GM18505 (cell line): ENCODE measurements around the gene CNOT1.

Source experiments
- ATAC-seq: cut with Tn5 transposase; IDR thresholded peaks from one replicate; pipeline ENCODE4 v1.9.1; 2021; ENCODE audit not compliant: unreplicated experiment
- POLR2A ChIP-seq: IDR thresholded peaks from 4 replicates; pipeline ENCODE4 v1.6.1; 2011; ENCODE audit warnings: borderline replicate concordance; ENCODE audit not compliant: insufficient read depth, insufficient read length; ENCODE audit errors: extremely low read depth

Gene CNOT1

DNA sequence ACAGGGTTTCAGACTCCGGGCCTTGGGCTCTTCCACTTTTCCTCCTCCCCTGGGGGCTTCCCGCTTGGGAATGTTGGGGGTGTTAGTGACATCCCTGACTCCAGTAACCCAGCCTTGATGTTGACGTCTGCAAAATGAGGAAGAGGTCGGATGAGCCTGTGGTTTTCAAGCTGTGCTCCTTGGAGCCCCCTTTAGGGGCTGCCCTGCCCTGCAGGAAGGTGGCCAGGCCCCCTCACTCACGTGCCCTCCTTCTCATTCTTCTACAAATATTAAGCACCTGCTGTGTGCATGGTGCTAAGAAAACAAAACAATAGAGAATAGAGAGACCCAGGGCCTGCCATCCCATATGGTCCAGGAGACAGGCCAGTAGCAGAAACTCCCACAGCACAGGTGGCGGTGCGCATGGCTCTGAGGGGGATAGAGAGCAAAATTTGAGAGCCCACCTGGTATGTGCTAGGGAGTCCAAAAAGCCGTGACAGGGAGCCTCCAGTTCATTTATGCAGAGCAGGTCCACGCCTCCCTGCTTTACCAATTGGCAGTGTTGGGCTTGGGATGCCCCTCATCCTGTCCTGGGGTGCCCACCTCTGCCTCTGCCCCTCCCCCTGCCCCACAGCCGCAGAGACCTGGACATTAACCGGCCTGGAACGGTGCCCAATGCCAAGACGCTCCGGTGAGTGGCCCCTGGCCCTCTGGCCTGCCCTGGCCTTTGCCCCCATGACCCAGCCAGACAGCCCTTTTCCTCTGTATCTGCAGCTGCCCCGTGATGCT is 122.2 kb downstream of the CNOT1 start:
- ATAC-seq = no peak
- TF ChIP-seq POLR2A = no peak

DNA sequence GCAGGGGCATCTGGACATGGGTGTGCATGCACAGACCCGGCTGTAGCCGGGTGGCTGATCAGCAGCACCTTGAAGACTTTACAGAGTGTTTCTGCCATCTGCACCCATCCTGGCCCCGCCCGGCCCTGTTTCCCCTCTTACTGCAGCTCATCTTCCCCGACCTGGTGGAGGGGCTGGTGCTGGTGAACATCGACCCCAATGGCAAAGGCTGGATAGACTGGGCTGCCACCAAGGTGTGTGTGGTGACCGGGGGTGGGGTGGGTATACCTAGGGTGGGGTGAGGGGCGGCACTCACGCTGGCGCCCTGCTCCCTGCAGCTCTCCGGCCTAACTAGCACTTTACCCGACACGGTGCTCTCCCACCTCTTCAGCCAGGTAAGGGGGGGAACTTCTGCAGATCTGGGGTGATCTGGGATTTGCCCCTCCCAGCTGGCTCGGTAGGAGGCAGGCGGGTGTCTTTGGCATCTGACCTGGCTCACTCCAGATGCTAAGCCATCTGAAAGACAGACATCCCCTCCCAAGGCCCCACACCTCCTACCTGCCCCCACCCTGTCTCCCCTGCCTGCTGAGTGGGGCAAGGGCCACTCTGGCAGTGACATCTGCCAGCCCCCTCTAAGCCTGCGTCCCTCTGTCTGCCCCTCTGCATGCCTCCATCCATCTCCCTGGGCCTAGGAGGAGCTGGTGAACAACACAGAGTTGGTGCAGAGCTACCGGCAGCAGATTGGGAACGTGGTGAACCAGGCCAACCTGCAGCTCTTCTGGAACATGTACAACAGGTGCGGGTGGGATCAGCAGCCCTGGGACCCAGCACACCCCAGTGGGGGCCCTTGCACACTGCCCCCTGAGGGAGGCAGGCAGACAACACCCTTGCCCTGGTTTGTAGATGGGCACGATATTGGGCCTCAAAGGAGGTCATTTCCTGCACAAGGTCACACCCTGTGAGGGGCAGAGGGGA is 123.1 kb downstream of the CNOT1 start:
- ATAC-seq = no peak

DNA sequence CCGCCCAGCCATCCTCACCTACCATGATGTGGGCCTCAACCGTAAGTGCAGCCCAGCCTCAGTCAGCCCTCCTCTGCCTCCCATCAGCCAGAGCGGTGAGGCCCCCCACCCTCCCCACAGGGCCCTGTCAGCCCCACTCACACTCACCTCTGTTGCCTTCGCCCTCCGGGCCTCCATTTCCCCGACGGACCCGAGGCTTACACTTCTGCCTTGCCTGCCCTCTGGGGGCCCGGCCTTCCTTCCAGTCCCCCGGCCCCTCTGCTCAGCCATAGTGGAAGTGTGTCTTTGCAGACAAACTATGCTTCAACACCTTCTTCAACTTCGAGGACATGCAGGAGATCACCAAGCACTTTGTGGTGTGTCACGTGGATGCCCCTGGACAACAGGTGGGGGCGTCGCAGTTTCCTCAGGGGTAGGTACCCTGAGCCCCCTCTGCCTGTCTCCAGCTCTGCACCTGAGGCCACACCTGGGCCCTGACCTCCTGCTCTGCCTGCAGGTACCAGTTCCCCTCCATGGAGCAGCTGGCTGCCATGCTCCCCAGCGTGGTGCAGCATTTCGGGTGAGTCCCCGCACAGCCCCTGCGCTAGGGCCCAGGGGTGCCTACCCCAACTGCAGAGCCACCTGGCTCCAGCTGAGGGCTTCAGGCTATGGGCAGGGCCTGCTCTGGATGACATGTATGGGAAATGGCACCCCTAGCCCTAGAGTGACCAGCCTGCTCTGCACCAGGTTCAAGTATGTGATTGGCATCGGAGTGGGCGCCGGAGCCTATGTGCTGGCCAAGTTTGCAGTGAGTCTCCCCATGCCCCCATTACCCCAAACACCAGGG is 125.5 kb downstream of the CNOT1 start:
- ATAC-seq = no peak
- TF ChIP-seq POLR2A = no peak

More for the DNA sequence above, 123.1 kb downstream of the CNOT1 start:
- no peak for TF ChIP-seq POLR2A

DNA sequence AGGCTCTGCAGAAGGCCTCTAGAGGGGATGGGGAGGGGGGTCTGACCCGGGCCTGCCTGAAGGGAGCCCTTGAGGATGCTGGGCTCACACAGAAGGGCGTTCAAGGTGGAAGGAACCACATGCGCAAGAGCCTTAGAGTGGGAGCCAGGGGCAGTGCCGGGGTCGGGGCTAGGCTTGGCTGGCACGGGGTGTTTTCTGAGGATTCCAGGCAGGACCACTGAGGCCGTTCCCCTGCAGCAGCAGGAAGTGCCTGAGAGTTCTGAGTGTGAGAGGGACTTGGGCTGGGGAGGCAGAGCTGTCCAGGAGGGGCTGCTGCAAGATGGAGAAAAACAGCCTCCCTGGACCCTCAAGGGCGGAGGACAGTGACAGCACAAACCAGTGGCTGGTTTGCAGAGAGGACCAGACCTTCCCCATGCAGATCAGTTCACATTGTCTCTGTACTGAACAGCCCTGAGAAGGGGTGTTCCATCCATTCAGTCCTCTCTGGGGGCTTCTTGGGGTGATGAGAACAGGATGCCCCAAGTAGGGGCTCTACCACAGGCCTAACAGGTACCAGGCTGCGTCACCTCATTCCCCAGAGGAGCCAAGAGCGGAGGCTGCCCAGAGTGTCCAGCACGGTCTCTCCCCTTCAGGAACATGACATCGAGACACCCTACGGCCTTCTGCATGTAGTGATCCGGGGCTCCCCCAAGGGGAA is 126.3 kb downstream of the CNOT1 start:
- no peak for TF ChIP-seq POLR2A
- ATAC-seq = no peak

DNA sequence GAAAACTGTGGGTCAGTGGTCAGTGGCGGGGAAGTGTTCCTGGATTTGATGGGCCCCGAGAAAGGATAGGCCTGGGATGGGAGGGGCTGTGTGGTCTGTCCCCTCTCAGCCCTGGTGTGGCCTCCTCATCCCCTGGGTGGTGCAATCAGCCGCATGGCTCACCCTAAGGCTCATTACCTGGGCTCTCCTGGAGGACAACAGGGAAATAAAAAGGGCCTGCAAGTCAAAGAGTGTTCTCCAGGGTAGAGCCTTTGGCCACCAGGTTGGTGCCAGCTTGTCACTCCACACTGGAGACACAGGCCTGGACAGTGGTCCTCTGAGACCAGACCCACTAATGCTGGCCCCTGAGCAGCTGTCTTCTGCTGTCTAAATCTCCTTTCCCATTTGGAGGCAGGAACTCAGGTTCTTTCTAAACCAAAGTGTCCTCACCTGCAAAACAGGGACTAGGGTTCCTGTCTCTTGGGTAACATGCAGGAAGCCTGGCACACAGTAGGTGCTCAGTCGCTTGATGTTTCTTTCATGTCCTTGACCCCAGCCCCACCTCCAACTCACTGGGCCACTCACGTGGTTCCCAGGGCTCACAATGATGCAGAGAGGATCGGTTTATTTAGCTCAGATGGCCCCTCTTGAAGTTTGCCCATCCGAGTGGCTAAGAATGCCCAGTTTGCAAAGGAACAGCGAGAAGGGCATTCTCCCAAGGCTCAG is 127.3 kb downstream of the CNOT1 start:
- ATAC-seq = no peak
- TF ChIP-seq POLR2A = no peak

DNA sequence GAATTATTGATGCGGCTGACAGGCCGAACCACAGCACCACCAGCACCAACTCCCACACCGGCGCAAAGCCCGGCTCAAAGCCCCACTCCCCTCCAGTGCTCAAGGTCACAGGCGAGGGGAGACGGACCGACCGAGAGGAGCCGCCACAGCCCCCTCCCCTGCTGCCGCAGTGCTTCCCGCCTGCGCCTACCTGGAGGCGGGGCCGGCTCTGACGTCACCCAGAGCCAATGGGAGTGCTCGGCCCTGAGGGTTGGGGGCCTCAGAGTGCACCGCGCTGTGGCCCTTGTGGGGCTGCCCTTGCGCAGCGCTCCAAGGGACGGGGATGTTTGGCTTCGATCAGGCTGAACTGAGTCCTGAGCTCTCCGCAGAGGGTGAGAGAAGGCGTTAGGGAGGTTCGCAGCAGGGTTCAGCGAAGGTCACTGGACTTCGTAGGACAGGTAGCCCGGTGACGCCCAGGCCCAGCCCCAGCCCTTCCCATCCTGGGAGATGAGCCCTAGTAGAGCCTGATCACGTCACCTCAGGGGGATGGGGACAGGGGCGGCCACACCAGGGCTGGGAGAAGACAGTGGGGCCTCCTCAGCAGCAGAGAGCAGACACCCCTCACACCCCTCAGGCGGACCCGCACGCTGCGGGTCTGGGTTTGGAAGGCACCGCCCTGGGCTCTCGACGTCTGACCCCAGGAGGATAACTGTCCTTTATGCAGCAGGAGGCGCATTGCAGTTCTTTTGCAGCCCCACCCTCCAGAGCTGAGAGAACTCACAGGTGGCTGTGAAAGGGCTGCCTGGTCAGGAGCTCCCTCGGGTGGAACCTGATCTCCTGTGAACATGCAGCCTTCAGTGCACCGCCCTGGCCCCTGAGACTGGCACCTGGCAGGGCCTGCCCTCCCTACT is 128.1 kb downstream of the CNOT1 start:
- TF ChIP-seq POLR2A = no peak
- ATAC-seq = no peak

DNA sequence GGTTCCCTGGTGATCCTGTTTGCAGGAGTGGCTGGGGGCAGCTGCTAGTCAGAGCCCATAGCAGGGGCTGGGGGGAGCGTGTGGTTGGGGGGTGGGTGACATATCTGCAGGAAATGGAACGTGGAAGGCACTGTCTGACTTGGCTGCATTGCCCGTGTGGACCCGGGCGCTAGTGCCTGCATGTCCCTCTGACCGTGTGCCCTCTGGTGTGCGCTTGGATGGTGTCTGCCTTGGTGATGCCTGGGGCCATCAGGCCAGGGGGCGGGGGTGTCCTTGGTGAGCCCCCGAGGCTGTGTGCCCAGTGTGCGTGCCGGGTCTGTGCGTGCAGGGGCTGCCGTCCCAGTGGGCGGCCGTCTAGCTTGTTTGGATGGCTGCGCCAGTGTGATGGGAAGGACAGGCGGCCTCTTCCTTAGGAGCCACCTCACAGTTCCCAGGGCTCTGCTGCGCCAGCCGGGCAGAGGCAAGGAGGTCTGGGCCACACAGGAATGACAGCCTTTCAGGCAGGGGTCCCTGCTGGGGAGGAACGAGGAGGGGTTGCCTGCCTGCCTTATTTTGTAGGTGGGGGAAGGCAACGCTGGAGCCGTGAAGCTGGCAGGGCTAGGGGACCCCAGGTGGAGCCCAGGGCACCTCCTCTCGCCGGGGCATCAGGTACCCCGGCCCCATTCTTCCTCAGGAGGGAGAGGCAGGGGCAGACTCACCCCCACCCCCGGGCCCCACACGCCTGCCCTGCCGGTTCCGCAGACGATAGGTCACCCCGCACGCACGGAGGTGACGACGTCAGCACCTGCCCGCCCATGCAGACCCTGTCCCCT is 129.0 kb downstream of the CNOT1 start:
- no peak for TF ChIP-seq POLR2A
- no peak for ATAC-seq

DNA sequence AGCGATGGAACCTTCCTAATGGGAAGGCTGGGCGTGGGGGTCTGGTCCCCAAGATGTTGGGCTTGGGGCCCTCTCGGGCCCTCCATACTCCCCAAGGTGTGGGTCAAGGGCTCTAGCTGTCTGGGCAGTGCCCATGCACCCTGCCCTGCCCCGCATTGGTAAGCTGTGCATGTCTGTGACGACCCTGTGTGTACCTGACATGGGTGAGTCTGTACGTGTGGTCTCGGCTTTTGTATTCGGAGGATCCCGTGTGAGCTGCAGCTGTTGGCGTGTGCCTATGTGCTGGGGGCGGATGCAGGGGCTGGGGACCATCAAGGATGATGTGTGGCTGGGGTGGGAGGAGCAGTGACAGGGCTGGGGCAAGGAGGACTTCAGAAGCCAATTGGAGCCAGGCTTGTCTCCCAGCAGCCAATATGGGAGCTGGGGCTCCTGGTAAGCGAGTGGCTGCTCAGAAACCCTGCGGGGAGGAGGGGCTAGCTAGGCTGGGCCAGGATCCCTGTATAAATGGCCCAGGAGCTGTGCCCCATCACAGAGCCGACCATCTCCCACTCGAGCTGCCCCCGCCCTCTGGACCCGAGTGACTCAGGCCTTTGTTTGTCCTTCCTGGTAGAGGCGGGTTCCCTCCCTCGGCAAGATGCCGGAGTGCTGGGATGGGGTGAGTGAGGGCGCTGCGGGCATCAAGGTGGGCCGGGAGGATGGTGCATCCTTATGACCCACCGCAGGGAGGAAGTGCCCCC is 129.8 kb downstream of the CNOT1 start, which contains the start of gene NDRG4:
NDRG4 (plus strand) TSS at position 529 of the 737 bp plus-strand sequence; CDS start at position 635, 106 bp downstream.
- no peak for TF ChIP-seq POLR2A
- no peak for ATAC-seq

DNA sequence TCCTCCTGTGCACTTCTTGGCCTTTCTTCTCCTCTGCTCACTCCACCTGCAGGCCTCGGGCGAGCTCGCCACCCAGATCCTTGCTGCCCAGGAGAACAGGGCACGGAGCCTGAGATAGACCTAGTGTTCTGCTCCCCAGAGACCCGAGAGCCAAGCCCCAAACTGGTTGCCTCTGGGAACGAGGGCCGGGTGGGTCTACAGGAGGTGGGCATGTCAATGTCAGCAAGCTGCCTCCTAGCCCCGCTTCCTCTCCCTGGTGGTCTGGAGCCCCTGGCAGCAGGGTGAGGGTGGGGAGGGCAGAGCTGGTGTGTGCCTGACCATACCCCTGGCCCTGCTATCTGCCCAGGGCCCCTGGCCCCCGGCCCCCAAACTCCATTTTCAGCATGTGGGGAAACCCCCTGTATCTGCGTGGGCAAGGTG is 130.5 kb downstream of the CNOT1 start:
- TF ChIP-seq POLR2A = no peak
- ATAC-seq = no peak

DNA sequence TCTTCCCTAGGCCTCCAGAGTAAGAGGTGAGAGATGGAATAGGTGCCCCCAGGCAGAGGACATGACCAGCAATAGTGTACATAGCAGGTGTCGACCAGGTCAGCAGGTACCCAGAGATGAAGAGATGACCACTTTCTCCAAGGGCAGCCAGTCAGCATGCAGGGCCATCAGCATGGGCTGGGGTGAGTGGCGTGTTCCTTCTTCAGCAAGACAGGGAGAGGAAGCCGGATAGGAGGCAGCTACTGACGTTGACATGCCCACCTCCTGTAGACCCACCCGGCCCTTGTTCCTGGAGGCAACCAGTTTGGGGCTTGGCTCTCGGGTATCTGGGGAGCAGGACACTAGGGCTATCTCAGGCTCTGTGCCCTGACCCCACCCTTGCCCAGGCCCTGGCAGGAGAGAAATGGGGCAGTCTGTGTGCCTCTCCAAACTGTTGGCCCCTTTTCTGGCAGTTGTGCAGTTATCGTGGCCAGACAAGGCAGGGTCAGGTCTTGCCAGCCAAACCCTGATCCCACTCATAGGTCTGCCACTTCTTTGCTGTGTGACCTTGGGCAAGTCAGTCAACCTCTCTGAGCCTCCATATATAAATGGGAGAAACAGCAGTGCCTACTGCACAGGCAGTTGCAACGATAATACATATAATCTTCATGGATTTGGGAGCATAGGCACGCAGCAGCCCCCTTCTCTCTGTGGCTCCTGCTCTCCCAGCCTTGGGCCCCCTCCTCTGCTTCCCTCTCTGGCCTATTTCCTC is 131.1 kb downstream of the CNOT1 start:
- ATAC-seq = no peak
- no peak for TF ChIP-seq POLR2A
